ENCODE data around the gene MGRN1. TPM values are rescaled to one million over a fixed set of nuclear protein-coding genes. Genes with fewer than 3 reads are reported as not detected.

Gene MGRN1
- total RNA-seq, 4 donors from 2014 or later: 40.3 to 75.6 (median 48.5) TPM

- Histone ChIP-seq H3K4me3 (peak overlapping the region; percentile 88 to 98 (median 91)), H3K27me3 (no peaks in the 10 kb centered on the region), H3K36me3 (peaks cover 14 to 54% (median 49%) of the 10 kb centered on the region in 4 donors), H3K9me3 (no peaks in the 10 kb centered on the region), H3K4me1 (peaks cover 32 to 48% (median 42%) of the 10 kb centered on the region in 4 donors), H3K27ac (replicated peaks in 1 of 4) (peak overlapping the region; percentile 84 to 94 (median 91))
- WGBS: 27% methylated on average over 17 of the region's 31 CpGs
- intact Hi-C loops (cut with DNase I): no loop called here
- DNase-seq (ENCODE audit: extremely low spot score): no peak
- TF ChIP-seq CTCF (IDR thresholded peaks at IDR 0.05) (no peak), POLR2A (IDR thresholded peaks at IDR 0.05; ENCODE audit: low read depth) (no peak), EP300 (IDR thresholded peaks at IDR 0.05) (no peak), POLR2AphosphoS5 (IDR thresholded peaks at IDR 0.05) (no peak)
Measured at GRCh38 chr16:4692460-4693295, 68.1 kb downstream of the MGRN1 start.

- Histone ChIP-seq H3K9me3 (no peaks in the 10 kb centered on the region), H3K36me3 (peaks cover 20 to 54% (median 49%) of the 10 kb centered on the region in 4 donors), H3K4me3 (peak within 1 kb of the TSS; percentile 88 to 98 (median 91)), H3K27ac (replicated peaks in 1 of 4) (peak within 1 kb of the TSS; percentile 84 to 94 (median 91)), H3K4me1 (peaks cover 32 to 48% (median 42%) of the 10 kb centered on the region in 4 donors), H3K27me3 (no peaks in the 10 kb centered on the region)
- TF ChIP-seq POLR2AphosphoS5 (IDR thresholded peaks at IDR 0.05): peak; percentile 58 to 81
- peak; percentile 27 to 61 (median 42) for TF ChIP-seq CTCF (IDR thresholded peaks at IDR 0.05)
- no peak for TF ChIP-seq EP300 (IDR thresholded peaks at IDR 0.05)
- DNase-seq (ENCODE audit: extremely low spot score): peak; percentile 98
- under 1% methylated on average over 48 of the region's 91 CpGs for WGBS
- intact Hi-C loops (cut with DNase I): no loop called here
Measured at GRCh38 chr16:4693296-4693955, 68.8 kb downstream of the MGRN1 start, which contains the start of gene NUDT16L1. Gene NUDT16L1 (plus strand): TSS chr16:4693562. CDS start chr16:4693727, 165 bp downstream.

GRCh38 chr16:4693956-4694641, 69.5 kb downstream of the MGRN1 start:
- WGBS: 1% methylated on average over 23 of the region's 54 CpGs
- intact Hi-C loops (cut with DNase I): no loop called here
- H3K36me3 ChIP-seq: peaks cover 19 to 54% (median 49%) of the 10 kb centered on the region in 4 donors
- peaks cover 32 to 48% (median 42%) of the 10 kb centered on the region in 4 donors for H3K4me1 ChIP-seq
- peak overlapping the region; percentile 88 to 98 (median 91) for H3K4me3 ChIP-seq
- no peak for TF ChIP-seq POLR2AphosphoS5 (IDR thresholded peaks at IDR 0.05)
- no peak for TF ChIP-seq EP300 (IDR thresholded peaks at IDR 0.05)
- TF ChIP-seq POLR2A (IDR thresholded peaks at IDR 0.05; ENCODE audit: low read depth): no peak
- TF ChIP-seq CTCF (IDR thresholded peaks at IDR 0.05): no peak
- H3K27me3 ChIP-seq: no peaks in the 10 kb centered on the region
- H3K27ac ChIP-seq (replicated peaks in 1 of 4): peak overlapping the region; percentile 84 to 94 (median 91)
- no peak for DNase-seq (ENCODE audit: extremely low spot score)
- H3K9me3 ChIP-seq: no peaks in the 10 kb centered on the region

GRCh38 chr16:4694642-4695451, 70.2 kb downstream of the MGRN1 start:
- Histone ChIP-seq H3K27me3 (no peaks in the 10 kb centered on the region), H3K27ac (replicated peaks in 1 of 4) (peak overlapping the region; percentile 84 to 94 (median 91)), H3K36me3 (peaks cover 24 to 56% (median 51%) of the 10 kb centered on the region in 4 donors), H3K4me3 (peak overlapping the region; percentile 88 to 98 (median 91)), H3K9me3 (no peaks in the 10 kb centered on the region), H3K4me1 (peaks cover 32 to 48% (median 42%) of the 10 kb centered on the region in 4 donors)
- intact Hi-C loops (cut with DNase I): no loop called here
- DNase-seq (ENCODE audit: extremely low spot score): no peak
- TF ChIP-seq POLR2A (IDR thresholded peaks at IDR 0.05; ENCODE audit: low read depth) (no peak), POLR2AphosphoS5 (IDR thresholded peaks at IDR 0.05) (no peak)
- 53% methylated on average over 14 of the region's 26 CpGs for WGBS

Measured in esophagus muscularis mucosa (tissue), 4 donors.